HG03135 (cell line): ENCODE data around the gene PXYLP1.
A peak's percentile ranks its signal among the peaks of the same experiment; 100 is the strongest.

Source experiments
- ATAC-seq: cut with Tn5 transposase; IDR thresholded peaks from one replicate; pipeline ENCODE4 v1.9.1; 2021; ENCODE audit warnings: mild to moderate bottlenecking, moderate library complexity; ENCODE audit not compliant: unreplicated experiment

Gene PXYLP1

GRCh38 chr3:141320399-141321108 lies 88.9 kb downstream of the PXYLP1 start:
- no peak for ATAC-seq

GRCh38 chr3:141321109-141321497 lies 89.5 kb downstream of the PXYLP1 start:
- ATAC-seq = no peak

- no peak for ATAC-seq
These were observed 92.5 kb downstream of the PXYLP1 start for GRCh38 chr3:141323936-141324704.

DNA sequence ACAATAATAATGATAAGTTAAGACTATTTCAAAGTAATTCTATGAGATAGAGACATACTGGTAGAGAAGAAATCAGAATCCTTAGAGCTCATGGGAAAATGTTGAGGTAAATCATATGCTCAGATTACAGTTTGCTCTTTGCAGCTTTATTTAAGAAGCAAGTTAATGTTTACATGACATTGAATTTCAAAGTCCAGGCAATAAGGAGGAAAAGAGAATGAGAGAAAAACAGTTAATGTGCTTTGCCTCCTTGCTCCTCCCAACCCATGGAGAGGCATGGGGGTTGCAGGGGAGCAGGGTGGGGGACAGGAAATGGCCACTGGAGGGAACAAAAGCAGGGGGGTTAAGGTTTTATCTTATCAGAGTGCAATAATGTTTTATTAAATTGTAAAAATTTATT lies 94.5 kb downstream of the PXYLP1 start:
- ATAC-seq = no peak

GRCh38 chr3:141326626-141327025 lies 95.0 kb downstream of the PXYLP1 start:
- ATAC-seq = no peak

DNA sequence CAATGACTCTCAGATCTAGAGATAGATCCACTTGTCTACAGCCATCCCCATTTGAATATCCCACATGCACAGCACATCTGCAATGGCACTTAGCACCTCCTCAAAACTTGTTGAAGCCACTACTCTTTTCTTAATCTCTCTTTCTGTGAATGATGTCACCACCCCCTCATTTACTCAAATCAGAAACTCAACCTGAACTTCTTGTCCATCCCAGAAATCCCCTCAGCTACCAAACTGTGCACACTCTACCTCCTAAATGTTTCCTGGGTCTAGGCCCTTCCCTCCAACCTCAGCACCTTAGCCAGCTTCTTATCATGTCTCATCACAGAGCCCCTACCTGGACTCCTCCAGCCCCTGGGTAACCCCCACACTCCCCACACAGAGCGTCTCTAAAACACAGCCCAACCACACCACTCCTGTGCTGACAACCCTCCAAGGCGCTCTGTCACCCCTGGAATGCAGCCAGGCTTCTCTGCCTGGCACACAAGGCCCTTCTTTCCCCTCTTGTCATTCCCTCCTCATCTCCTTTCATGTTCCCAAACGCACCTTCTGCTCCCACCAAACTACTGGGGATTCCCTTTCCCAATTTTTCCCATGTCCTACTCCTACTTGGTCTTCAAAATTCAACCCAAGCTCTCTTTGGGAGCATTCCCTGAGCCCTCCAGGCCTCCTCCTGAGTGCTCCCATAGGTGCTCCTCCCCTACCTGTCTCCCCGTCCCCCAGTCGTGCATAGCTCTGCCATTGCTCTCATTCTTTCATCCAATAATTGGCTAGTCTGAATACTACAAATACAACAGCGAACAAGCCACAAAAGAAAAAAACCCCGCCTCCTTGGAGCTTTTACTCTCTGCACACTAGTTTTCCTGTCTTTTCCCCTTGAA lies 96.9 kb downstream of the PXYLP1 start:
- ATAC-seq = no peak

DNA sequence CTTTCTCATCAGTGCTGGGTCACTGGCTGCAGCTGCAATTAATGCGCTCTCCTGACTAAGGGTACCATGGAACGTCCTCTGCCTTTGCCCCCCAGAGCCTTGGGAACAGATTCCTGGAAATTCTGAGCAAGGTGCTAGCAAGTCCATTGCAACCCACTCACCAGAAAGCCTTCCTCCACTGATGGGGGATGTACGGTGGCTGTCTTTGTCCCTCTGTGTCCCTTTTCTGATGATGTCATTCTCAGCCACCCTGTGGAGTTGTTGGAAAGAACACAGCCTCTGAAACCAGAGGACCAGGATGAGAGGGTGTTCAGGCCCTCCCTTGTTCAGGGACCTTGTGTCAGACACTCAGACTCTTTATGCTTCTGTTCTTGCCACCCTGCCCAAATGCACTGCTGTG lies 98.6 kb downstream of the PXYLP1 start:
- ATAC-seq = no peak

DNA sequence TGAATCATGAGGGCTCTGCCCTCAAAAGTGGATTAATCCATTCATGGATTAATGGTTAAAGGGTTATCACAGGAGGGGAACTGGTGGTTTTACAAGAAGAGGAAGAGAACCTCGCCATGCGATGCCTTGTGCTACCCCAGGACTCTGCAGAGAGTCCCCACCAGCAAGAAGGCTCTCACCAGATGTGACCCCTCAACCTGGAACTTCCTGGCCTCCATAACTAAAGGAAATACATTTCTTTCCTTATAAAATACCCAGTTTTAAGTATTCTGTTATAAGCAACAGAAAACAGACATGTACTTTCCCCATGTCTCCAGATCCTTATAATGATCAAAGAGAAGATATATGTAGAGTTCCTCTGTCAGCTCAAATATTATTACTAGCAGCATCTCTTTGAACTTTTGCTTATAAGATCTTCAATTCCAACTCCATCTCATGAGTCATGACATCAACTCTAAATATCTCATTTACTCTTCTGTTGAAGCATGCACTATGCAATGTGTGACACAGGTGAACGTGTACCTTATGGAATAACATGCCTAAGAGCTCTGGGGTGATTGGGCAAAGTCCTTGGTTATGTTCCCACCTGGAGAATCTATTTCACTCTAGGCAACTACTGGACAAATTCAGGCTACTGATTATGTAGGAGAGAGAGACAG lies 99.2 kb downstream of the PXYLP1 start:
- no peak for ATAC-seq

DNA sequence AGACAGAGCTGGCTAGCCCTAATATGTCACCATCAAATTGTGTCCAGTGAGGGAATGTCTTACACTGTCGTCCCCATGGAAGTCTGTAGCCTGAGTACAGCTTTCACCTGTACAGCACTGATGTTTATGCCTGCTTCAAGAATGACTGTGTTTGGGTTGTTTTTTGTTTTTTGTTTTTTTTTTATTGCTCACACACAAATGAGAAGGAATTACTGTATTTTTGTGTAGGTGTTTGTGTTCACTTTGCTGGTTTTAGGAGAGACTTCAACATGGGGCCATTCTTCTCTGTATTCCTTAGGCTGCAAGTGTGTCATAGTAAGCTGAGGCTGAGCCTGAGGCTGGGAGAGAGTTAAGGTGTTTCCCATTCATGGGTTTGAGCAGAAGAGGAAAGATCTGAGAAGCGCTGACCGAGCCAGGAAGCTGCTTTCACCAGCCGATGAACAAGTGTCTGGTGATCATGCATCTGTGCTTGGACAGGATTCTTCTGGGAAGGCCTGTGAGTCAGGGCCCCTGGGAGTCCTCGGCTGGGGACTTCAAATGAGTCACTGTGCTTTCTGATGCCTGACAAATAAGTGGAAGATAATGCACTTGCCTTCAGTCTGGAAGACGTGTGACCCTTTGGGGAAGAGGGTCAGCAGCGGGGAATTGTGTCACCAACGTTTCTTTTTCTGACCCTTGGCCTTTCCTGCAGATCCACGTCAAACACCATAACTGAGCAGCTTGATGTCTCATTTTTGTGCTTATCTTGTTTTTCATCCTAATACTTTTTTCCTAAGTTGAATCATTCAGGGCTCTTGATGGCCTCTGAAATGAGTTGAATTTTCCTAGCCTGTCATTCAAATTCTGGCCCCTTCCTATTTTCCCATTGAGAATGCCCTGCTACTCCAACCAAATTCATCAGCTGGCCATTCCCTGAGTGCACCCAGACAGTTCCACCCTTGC lies 100.0 kb downstream of the PXYLP1 start:
- ATAC-seq = no peak

GRCh38 chr3:141332416-141332815 lies 100.8 kb downstream of the PXYLP1 start:
- no peak for ATAC-seq

DNA sequence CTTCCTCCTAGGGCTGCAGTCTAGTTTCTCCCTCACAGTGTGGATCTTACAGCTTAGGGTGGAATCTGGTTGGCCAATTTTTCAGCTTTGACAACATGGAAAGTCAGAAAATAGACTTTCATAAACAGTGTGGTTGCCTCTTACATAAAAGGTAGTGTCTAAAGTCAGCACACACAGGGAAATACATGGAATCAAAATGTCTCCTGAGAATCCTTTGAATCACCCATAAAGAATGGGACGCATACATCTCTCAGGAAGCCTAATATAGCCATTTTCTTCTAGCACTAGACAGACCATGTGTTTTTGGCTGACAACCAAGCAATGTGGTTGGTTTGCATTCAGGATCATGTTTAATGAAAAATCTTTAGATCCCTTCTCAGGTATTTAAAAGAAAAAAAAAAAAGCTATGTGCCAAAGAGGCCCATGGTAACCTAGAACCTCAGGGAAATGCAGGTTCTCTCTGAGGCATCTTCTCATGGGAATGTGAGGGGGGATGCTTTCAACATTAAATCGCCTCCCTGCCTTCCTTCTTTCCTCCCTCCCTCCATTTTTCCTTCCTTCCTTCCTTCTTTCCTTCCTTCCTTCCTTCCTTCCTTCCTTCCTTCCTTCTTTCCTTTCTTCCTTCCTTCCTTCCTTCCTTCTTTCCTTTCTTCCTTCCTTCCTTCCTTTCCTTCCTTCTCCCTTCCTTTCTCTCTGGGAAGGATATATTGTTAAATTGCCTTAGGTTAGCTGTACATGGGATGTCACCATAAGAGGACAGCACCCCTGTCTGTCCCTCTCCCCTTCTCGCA lies 102.4 kb downstream of the PXYLP1 start:
- no peak for ATAC-seq

DNA sequence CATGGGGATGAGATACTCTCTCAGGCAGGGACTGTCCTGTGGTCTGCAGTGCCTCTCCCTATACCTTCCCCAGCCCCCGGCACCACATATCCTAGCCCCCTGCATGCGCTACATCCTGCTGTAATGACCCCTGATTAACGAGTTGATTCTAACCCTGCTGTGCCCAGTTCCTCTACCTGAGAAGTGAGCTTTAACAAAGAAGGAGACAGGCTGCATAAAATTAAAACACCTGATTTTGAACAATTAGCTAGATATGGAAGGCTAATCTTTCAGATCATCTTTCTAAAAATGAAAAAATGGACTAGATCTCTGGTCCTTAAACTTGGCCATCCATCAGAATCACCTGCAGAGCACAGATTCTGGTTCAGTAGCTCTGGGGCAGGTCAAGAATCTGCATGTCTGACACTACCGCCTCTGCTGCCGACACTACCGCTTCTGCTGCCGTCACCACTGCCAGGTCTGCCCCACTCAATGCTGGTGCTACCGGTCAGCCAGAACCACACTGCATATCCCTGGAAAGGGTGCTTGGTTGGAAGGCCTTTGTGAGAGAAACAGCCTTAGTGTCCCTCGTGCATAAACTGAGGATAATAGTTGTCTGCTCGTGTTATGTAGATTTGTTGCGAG lies 103.1 kb downstream of the PXYLP1 start:
- no peak for ATAC-seq

DNA sequence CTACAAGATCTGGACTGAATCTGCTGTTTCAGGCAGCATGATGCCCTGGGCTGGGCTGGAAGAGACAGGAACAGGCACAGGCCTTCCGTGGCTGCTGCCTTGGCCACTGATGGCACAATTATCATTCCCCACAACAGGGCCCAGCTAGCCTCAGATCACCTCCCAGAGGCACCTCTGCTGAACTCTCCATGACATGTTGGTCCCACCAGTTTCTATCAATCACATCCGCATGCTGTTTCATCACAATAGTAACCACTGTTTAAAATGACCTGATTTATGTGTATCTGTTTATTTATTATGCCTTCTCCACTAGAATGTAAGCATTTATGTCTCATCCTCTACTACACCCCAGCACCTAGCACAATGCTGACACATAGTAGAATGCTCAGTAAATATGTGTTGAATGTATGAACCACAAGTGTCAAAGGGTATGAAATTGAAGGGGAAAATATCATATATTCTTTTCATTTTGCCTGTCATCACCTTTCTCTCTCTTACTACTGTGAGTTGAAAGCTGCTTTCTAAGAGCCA lies 104.0 kb downstream of the PXYLP1 start:
- ATAC-seq = no peak

DNA sequence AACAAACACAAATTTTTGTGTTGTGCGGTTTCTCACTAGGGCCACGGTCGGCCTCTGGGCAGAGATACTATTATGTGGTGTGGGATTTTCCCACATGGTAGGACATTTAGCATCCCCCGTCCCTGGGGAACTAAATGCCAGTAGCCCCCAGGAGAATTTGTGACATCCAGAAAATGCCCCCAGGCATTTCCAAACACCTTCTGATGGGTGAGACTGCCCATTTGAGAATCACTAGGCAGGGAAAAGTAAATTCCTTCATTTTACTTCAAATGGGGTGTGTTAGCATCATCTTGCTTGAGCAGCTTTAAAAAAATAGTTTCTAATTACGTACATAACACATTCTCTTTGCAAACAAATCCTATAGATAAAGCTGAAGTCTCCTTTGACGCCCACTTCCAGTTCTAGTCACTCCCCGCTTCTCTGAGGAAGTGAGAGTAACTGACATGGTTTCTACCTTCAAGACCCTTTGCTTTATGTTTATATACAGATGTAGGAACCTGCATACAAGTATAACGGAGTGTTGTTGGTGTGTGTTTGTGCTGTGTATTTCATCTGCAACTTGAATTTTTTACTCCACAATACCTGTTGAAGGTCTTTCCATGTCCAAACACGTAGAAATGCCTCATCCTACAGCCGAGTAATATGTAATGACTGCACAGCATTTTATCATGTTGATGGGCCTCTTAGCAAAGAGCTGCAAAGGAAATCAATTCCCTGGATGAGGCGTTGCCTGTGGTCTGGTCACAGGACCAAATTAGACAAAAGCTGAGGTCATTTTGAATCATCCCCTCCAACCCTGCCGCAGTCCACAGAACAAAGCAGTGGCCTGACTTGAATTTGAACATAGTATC lies 105.3 kb downstream of the PXYLP1 start:
- peak; percentile 89 for ATAC-seq

- ATAC-seq = no peak
These were observed 105.9 kb downstream of the PXYLP1 start for GRCh38 chr3:141337523-141337854.

- no peak for ATAC-seq
These were observed 106.4 kb downstream of the PXYLP1 start for GRCh38 chr3:141337991-141338390.

- ATAC-seq = no peak
These were observed 107.3 kb downstream of the PXYLP1 start for GRCh38 chr3:141338881-141339280.

- no peak for ATAC-seq
These were observed 109.9 kb downstream of the PXYLP1 start for GRCh38 chr3:141341536-141341935.
